BJ (cell line): ENCODE results near the gene COTL1. TPM values are rescaled to one million over a fixed set of nuclear protein-coding genes. Genes with fewer than 3 reads are reported as not detected.

Experiments used
- CTCF ChIA-PET: fragments of 350-600 bp; formaldehyde crosslinking; extraction: SDS; loops from one replicate; lab custom pipeline; 2021; ENCODE audit warnings: antibody characterized with exemption, inconsistent platforms; lab: Yijun Ruan, JAX
- POLR2A ChIA-PET: fragments of 300-600 bp; sonication (Branson Sonifier 250); formaldehyde crosslinking; extraction: SDS; loops from one replicate; lab custom pipeline; 2021; ENCODE audit warnings: antibody characterized with exemption; lab: Charles Lee
- DNase-seq: peaks from one replicate; pipeline ENCODE4 v3.0.0-alpha.2; 2011; ENCODE audit warnings: low read depth
- H3K27me3 ChIP-seq: 2 replicates; pipeline ENCODE4 v1.6.0; 2011; ENCODE audit warnings: low read length; ENCODE audit not compliant: control insufficient read depth, insufficient read depth
- H3K36me3 ChIP-seq: 2 replicates; pipeline ENCODE4 v1.5.1; 2011; ENCODE audit warnings: low read length; ENCODE audit not compliant: control insufficient read depth, insufficient read depth
- H3K4me3 ChIP-seq: 2 replicates; pipeline ENCODE4 v1.5.1; 2011; ENCODE audit warnings: low read depth, mild to moderate bottlenecking, control low read depth, low read length
- polyA plus RNA-seq: library from polyadenylated mRNA; depleted of rRNA; stranded (reverse); fragments of >200 nt; gene quantifications from 2 replicates; pipeline ENCODE4 v1.2.3, GENCODE V29; 2011
- TF ChIP-seq, protein P1 (sequence below): IDR thresholded peaks from 2 replicates; pipeline ENCODE4 v1.5.1; 2011; ENCODE audit warnings: low read depth, mild to moderate bottlenecking, control low read depth, inconsistent platforms, low read length, moderate library complexity; ENCODE audit not compliant: insufficient read depth

The COTL1 gene
- polyA plus RNA-seq, 1 experiment: 166 TPM

DNA sequence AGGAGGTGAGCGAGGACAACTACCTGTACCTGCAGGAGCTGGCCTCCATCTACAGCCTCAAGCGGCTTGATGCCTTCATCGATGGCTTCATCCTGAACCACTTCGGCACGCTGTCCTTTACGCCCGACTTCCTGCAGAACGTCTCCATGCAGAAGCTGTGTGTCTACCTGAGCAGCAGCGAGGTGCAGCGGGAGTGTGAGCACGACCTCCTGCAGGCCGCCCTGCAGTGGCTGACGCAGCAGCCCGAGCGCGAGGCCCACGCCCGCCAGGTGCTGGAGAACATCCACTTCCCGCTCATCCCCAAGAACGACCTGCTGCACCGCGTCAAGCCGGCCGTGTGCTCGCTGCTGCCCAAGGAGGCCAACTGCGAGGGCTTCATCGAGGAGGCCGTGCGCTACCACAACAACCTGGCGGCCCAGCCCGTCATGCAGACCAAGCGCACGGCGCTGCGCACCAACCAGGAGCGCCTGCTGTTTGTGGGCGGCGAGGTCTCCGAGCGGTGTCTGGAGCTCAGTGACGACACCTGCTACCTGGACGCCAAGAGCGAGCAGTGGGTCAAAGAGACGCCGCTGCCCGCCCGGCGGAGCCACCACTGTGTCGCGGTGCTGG lies 39.5 kb upstream of the COTL1 start:
- TF ChIP-seq, protein P1, sequence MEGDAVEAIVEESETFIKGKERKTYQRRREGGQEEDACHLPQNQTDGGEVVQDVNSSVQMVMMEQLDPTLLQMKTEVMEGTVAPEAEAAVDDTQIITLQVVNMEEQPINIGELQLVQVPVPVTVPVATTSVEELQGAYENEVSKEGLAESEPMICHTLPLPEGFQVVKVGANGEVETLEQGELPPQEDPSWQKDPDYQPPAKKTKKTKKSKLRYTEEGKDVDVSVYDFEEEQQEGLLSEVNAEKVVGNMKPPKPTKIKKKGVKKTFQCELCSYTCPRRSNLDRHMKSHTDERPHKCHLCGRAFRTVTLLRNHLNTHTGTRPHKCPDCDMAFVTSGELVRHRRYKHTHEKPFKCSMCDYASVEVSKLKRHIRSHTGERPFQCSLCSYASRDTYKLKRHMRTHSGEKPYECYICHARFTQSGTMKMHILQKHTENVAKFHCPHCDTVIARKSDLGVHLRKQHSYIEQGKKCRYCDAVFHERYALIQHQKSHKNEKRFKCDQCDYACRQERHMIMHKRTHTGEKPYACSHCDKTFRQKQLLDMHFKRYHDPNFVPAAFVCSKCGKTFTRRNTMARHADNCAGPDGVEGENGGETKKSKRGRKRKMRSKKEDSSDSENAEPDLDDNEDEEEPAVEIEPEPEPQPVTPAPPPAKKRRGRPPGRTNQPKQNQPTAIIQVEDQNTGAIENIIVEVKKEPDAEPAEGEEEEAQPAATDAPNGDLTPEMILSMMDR: no peak
- peaks cover 43% of the 10 kb centered on the region for H3K36me3 ChIP-seq
- ChIA-PET POLR2A (no interaction called here), CTCF (interaction anchor here (1.1 to 1.5 kb wide), 2 partner anchors 14 to 34 kb away, joined by 3 read pairs; no protein-coding TSS in a partner anchor)
- no peaks in the 10 kb centered on the region for H3K27me3 ChIP-seq
- no peak overlapping the region for H3K4me3 ChIP-seq
- no peak for DNase-seq

DNA sequence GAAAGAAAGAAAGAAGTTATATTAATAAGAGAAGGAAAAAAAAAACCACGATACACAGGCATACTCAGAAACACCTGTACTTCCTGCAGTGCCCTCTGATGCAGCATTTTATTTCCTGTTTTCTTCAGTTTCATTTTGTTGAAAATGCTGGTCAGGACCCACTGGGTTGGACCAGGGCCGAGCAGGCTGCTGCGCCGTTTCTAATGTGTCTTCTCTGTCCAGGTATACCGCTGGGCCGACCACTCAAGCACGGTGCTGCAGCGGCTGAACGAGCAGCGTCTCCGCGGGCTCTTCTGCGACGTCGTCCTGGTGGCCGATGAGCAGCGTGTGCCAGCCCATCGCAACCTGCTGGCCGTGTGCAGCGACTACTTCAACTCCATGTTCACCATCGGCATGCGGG lies 38.8 kb upstream of the COTL1 start:
- Histone ChIP-seq H3K4me3 (no peak overlapping the region), H3K36me3 (peaks cover 38% of the 10 kb centered on the region), H3K27me3 (no peaks in the 10 kb centered on the region)
- CTCF ChIA-PET: interaction anchor here (1.5 kb wide), 1 partner anchor 14 kb away, joined by 3 read pairs; no protein-coding TSS in a partner anchor
- DNase-seq: no peak
- POLR2A ChIA-PET: no interaction called here
- TF ChIP-seq, protein P1: no peak

DNA sequence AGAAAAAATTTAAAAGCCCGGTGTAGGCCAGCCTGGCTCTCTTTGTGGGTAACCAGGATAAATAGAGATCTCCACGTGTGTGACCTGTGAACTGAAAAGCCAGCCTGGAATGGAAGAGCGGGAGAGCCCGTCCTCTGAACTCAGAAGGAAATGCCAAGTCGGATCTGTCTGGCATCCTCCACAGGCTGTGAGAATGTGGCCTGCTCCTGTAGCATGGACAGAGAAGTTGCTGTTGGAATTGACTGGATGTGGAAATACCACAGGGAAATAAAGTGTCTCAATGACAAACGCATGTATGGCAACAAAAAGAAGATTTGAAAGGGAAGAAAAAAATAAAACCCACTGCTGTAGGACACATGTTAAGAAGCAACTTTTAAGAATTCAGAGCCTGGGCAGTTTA lies 37.1 kb upstream of the COTL1 start:
- Histone ChIP-seq H3K4me3 (no peak overlapping the region), H3K27me3 (no peaks in the 10 kb centered on the region), H3K36me3 (peaks cover 38% of the 10 kb centered on the region)
- ChIA-PET CTCF (interaction anchor here (0.6 to 1.1 kb wide), 2 partner anchors 17 to 32 kb away, joined by 3 to 7 read pairs; no protein-coding TSS in a partner anchor), POLR2A (no interaction called here)
- TF ChIP-seq, protein P1: no peak
- DNase-seq: no peak

DNA sequence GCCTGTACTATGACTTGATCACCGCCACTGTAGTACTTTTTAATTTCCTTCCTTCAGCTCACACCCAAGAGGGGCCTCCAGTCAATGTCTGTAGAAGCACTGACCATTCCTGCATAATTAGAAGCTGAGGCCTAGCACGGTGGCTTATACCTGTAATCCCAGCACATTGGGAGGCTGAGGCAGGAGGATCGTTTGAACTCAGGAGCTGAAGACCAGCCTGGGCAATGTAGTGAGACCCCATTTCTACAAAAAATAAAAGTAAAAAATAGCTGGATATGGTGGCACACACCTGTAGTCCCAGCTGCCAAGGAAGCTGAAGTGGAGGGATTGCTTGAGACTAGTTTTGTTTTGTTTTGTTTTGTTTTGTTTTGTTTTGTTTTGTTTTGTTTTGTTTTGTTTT lies 36.4 kb upstream of the COTL1 start:
- H3K4me3 ChIP-seq: no peak overlapping the region
- no peak for DNase-seq
- H3K27me3 ChIP-seq: no peaks in the 10 kb centered on the region
- TF ChIP-seq, protein P1: no peak
- peaks cover 33% of the 10 kb centered on the region for H3K36me3 ChIP-seq
- ChIA-PET POLR2A (no interaction called here), CTCF (interaction anchor here (0.7 to 3.6 kb wide), 2 partner anchors 9 to 18 kb away, joined by 4 to 21 read pairs; no protein-coding TSS in a partner anchor)

DNA sequence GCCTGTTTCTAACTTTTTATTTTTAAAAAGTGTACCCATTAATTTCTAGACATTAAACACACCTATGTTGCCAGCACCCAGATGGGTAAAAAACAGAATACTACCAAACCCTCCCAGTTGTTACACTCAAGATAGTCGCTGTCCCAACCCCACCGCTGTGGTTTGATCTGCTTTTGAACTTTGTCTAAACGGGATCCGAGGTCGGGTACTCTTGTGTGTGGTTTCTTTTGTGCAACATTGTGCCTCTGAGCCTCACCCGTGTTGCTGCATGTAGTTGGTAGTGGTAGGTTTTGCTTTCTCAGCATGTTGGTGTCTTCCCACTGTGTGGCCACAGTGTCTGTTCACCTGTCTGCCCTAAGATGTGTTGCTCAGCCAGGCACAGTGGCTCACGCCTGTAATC lies 34.7 kb upstream of the COTL1 start:
- ChIA-PET CTCF (interaction anchor here (1.4 to 3.6 kb wide), 2 partner anchors 19 to 30 kb away, joined by 5 to 21 read pairs; no protein-coding TSS in a partner anchor), POLR2A (no interaction called here)
- TF ChIP-seq, protein P1: no peak
- DNase-seq: no peak
- no peaks in the 10 kb centered on the region for H3K27me3 ChIP-seq
- peaks cover 21% of the 10 kb centered on the region for H3K36me3 ChIP-seq
- no peak overlapping the region for H3K4me3 ChIP-seq
